H4 (cell line): ENCODE measurements around the gene TEX13C. TPM values are rescaled to one million over a fixed set of nuclear protein-coding genes. Genes with fewer than 3 reads are reported as not detected.
"Not testable (repeated sequence)": the region's sequence is repeated elsewhere in the genome, so short reads cannot be mapped to it uniquely, and the experiment has no call there.

Experiments used
- DNase-seq: peaks from one replicate; pipeline ENCODE4 v3.0.0-alpha.2; 2015; ENCODE audit warnings: low spot score
- total RNA-seq: library from RNA; depleted of rRNA; stranded (reverse); fragments of >200 nt; shearing (Covaris generic); gene quantifications from 2 replicates; pipeline ENCODE4 v1.2.3, GENCODE V29; 2014; rRNA removed

TEX13C gene
- total RNA-seq = 0.08 and 0.14 TPM in 2 replicates

GRCh38 chrX:125319646-125320521 lies at the start of gene TEX13C:
Gene TEX13C (plus strand): TSS chrX:125319871. CDS start chrX:125320120, 249 bp downstream.
- DNase-seq = no peak

DNA sequence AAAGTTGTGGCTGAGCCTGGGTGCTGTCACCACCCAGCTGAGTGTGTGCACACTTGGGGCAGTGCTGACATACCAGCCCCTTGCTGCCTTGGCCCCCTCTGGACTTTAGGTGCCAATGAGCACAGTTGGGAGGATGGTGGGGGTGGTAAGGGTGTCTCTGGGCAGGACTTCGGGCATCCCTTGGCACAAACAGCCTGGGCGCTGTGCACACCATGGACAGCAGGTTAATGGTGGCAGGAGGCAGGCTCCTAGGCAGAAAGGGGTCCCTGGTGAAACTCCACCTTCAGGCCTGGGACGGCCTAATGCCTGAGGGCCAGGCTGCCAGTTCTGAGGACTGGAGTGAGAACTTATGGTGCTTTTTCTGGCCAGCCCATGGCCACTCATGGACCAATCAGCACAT lies 32.4 kb upstream of the TEX13C start:
- no peak for DNase-seq

- DNase-seq = no peak
These were observed 31.3 kb upstream of the TEX13C start for GRCh38 chrX:125288343-125288742.

- peak; percentile 6 for DNase-seq
These were observed 30.5 kb upstream of the TEX13C start for GRCh38 chrX:125289209-125289608.

DNA sequence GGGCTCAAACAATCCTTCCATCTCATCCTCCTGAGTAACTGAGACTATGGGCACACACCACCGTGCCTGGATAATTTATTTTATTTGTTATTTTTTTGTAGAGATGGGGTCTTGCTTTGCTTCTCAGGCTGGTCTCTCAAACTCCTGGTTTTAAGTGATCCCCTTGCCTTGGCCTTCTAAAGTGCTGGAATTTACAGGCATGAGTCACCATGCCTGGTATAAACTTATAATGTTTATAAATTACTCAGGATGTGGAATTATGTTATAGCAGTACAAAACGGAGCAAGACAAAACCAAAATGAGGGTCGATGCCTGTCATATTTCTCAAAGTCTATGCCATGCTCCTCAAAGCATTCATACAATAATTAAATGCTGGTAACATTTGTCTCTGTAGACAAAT lies 29.8 kb upstream of the TEX13C start:
- peak; percentile 39 for DNase-seq

DNA sequence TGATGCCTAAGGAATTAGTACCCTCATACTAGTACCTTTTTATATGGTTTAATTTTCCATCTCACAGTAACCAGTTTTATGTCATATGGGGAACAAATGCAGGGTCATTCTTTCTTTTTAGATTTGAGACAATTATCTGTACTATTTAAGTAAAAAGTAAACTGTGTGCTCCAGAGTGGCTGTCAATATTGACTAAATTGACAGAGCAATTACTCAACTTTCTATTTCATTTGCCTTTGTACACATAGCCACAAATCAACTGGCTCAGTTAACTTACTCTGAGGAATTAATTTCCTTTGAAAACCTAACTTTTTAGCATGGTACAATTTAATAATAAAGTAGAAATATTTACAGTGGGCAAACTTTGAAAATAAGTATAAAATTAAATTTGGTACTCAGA lies 28.5 kb upstream of the TEX13C start:
- no peak for DNase-seq

DNA sequence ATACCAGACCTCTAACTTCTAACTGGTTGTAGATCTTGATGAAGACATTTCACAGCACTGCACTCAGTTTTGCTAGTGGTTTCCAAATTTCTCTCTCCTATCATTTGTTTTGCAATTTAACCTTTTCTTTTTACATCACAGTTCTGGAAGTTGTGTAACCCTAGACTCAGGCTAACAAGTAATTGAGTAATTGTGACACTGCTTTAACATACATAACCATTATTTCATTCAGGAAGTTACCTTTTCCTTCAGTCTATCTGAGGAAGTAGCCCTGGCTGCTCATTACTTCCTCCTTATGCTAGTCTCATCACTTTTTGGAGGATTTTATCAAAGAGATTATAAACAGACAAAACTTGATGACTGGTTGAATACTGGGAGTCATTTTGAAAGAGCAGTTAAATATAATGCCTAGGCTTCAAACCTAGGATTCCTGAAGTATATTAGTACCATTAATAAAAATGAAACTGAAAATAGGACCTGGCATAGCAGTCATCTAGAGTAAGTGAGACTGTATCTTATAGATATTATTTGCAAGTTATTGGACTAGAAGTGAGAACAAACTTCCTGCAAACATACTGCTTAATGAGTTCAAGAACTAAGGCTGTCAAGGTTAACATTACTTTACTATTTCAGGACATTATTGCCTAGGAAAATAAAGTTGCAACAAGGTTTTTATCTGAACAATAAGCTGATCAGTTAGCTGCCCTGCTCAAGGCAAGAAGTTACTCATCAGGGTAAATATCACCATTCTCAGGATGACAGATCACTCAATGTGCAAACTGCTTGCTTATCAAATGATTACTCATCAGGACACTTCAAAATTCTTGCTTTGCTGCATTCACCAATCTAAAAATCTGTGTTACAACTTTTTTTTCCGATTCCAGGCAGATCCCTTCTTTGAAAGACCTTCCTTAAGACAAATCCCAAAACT lies 25.6 kb upstream of the TEX13C start:
- DNase-seq = no peak

GRCh38 chrX:125295337-125295736 lies 24.3 kb upstream of the TEX13C start:
- peak; percentile 10 for DNase-seq

- DNase-seq = no peak
These were observed 20.8 kb upstream of the TEX13C start for GRCh38 chrX:125298871-125299270.

DNA sequence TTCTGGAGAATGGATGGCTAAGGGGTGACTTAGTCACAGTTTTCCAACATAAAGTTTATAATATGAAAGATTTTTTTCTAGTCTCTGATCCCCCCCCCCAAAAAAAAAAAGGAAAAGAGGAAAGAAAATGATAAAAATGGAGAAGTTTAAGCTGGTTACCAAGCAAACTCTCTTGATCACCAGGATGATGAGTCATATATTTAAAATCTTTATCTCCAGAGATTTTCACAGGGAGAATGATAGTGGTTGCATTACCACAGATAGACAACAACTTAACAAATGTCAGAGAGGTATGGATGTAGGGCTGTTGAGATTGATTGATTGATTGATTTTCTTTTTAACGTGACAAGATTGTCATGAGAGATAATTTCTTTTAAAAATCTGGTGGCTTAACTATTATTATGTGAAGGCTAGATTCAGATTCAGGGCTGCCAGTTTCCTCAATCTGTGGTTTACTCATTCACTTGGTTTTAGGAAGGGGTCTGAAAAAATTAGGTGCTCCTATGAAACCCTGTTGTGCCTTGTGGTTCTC lies 13.3 kb upstream of the TEX13C start:
- DNase-seq = no peak

GRCh38 chrX:125308653-125309052 lies 11.0 kb upstream of the TEX13C start:
- no peak for DNase-seq

DNA sequence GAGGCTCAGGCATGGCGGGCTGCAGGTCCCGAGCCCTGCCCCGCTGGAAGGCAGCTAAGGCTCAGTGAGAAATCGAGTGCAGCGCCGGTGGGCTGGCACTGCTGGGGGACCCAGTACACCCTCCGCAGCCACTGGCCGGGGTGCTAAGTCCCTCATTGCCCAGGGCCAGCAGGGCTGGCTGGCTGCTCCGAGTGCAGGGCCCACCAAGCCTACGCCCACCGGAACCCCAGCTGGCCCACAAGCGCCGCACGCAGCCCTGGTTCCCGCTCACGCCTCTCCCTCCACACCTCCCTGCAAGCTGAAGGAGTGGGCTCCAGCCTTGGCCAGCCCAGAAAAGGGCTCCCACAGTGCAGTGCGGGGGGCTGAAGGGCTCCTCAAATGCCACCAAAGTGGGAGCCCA lies 505 bp upstream of the TEX13C start:
- not testable (repeated sequence) for DNase-seq

DNA sequence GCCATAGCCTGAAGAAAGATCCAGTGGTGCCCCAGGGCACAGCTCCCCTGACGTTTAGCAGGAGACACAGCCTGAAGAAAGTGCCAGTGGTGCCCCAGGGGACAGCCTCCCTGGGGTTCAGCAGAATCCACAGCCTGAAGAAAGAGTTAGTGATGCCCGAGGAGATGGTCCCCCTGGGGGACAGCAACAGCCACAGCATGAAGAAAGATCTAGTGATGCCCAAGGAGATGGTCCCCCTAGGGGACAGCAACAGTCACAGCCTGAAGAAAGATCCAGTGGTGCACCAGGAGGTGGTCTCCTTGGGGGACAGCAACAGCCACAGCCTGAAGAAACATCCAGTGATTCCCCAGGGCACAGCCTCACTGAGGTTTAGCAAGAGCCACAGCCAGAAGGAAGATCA lies 2.8 kb downstream of the TEX13C start:
- DNase-seq = no peak

DNA sequence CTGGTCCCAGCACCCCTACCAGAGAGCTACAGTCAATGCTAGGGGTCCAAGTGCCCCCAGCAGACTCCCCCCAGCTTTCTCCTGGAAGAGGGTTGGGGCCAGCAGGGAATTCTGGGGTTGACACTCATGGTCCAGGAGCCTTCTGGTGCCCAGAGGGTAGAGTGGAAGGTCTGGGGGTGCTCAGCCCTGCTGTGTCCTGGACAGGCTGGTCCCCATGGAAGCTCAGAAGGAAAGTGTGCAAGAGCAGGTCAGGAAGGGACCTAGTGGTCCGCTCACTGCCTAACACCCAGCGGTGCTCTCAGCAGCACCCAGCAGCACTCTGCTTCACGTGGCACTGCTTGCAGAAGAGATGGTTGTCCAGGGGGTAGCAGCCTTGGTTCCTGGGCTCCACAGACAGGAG lies 6.9 kb downstream of the TEX13C start:
- no peak for DNase-seq

GRCh38 chrX:125327891-125328290 lies 8.2 kb downstream of the TEX13C start:
- DNase-seq = no peak

DNA sequence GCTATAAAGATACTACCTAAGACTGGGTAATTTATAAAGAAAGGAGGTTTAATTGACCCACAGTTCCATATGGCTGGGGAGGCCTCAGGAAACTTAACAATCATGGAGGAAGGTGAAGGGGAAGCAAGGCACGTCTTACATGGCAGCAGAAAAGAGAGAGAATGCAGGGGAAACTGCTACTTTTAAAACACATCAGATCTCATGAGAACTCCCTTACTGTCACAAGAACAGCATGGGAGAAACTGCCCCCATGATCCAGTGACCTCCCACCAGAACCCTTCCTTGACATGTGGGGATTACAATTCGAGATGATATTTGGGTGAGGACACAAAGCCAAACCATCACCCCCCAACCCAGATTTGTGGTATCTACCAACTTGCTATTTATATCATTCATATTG lies 13.9 kb downstream of the TEX13C start:
- no peak for DNase-seq

GRCh38 chrX:125340490-125340889 lies 20.8 kb downstream of the TEX13C start:
- no peak for DNase-seq

DNA sequence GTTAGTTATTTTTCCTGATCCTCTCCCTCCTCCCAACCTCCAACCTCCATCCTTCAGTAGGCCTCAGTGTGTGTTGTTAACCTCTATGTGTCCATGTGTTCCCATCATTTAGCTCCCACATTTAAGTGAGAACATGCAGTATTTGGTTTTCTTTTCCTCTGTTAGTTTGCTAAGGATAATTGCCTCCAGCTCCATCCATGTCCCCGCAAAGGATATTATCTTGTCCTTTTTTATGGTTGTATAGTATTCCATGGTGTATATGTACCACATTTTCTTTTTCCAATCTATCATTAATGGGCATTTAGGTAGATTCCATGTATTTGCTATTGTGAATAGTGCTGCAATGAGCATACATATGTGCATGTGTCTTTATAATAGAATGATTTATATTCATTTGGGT lies 54.5 kb downstream of the TEX13C start:
- DNase-seq = no peak
